ENCODE results near the gene LRP3. TPM values are rescaled to one million over a fixed set of nuclear protein-coding genes. Genes with fewer than 3 reads are reported as not detected.

LRP3 gene
- total and polyA plus RNA-seq, 2 donors (not counting 1 experiment from before 2014, with no cell fraction given), result 0.10 TPM; not detected in 1

- Mint-ChIP-seq H3K9me3 (ENCODE audit: insufficient read depth) (peaks cover 6% of the 10 kb centered on the region), H3K27ac (no peak overlapping the region), H3K27me3 (peaks cover 24% of the 10 kb centered on the region), H3K4me3 (no peak overlapping the region), H3K4me1 (peaks cover 6% of the 10 kb centered on the region)
- no peak overlapping the region for H2AFZ ChIP-seq (ENCODE audit: insufficient read depth, low read depth, low read length, poor library complexity, severe bottlenecking)
- H3K36me3 ChIP-seq (replicated peaks in 1 of 2; ENCODE audit: control extremely low read depth in 1 of 2, control insufficient read depth in 1 of 2, extremely low read depth in 1 of 2, insufficient read depth in 2 of 2, low read length in 1 of 2), result no peaks in the 10 kb centered on the region
- POLR2A ChIA-PET, result no interaction called here
- no peak for ATAC-seq (ENCODE audit: low read depth)
- CTCF ChIA-PET, result interaction anchor here (2.2 to 14.9 kb wide), 2 partner anchors 89 to 174 kb away, joined by 6 to 211 read pairs; no protein-coding TSS in a partner anchor
- H4K20me1 ChIP-seq (ENCODE audit: control insufficient read depth, insufficient read depth, low read length, poor library complexity, severe bottlenecking), result no peaks in the 10 kb centered on the region
- no peak overlapping the region for H3K9ac ChIP-seq (ENCODE audit: low read length)
- H3K4me3 ChIP-seq (ENCODE audit: control extremely low read depth in 1 of 5, extremely low read depth in 1 of 5, insufficient read depth in 1 of 5, low read depth in 2 of 5, low read length in 4 of 5), result no peak overlapping the region
- no peak overlapping the region for H3K4me2 ChIP-seq (replicated peaks; ENCODE audit: low read depth, low read length, poor library complexity, severe bottlenecking)
- H3K79me2 ChIP-seq (ENCODE audit: control insufficient read depth, insufficient read depth, low read length), result no peaks in the 10 kb centered on the region
- H3K9me3 ChIP-seq (ENCODE audit: control extremely low read depth in 1 of 3, control insufficient read depth in 2 of 3, insufficient read depth in 1 of 3, low read length in 2 of 3), result peaks cover 2 to 8% (median 6%) of the 10 kb centered on the region in 3 donors
- WGBS (ENCODE audit: insufficient coverage), result 97% methylated on average over 9 of the region's 9 CpGs
- peaks cover 0 to 6% of the 10 kb centered on the region in 2 donors for H3K4me1 ChIP-seq (ENCODE audit: control insufficient read depth in 2 of 2, insufficient read depth in 2 of 2, low read length in 2 of 2)
- peaks cover 0 to 6% (median 2%) of the 10 kb centered on the region in 4 experiments for H3K27me3 ChIP-seq (replicated peaks in 1 of 4; ENCODE audit: control extremely low read depth in 1 of 4, control insufficient read depth in 3 of 4, insufficient read depth in 4 of 4, low read length in 3 of 4)
- DNase-seq, result no peak
- no peak overlapping the region for H3K27ac ChIP-seq (ENCODE audit: low read length in 2 of 2)
- intact Hi-C loops (cut with micrococcal nuclease), result loop anchor here (10.0 kb wide), 1 partner anchor 1482 kb away; no protein-coding TSS in a partner anchor
- TF ChIP-seq EZH2 (IDR thresholded peaks at IDR 0.05; ENCODE audit: borderline replicate concordance, insufficient read depth, low read depth, low read length, poor library complexity, severe bottlenecking), result no peak
- no peak for TF ChIP-seq CTCF (IDR thresholded peaks at IDR 0.05)
These were observed 39.1 kb downstream of the LRP3 start for GRCh38 chr19:33233056-33233873.

GRCh38 chr19:33234092-33234491 is 40.0 kb downstream of the LRP3 start:
- peaks cover 0 to 5% (median 0%) of the 10 kb centered on the region in 4 experiments for H3K27me3 ChIP-seq (replicated peaks in 1 of 4; ENCODE audit: control extremely low read depth in 1 of 4, control insufficient read depth in 3 of 4, insufficient read depth in 4 of 4, low read length in 3 of 4)
- intact Hi-C loops (cut with micrococcal nuclease), result loop anchor here (10.0 kb wide), 1 partner anchor 1481 kb away; no protein-coding TSS in a partner anchor
- Mint-ChIP-seq H3K27ac (no peak overlapping the region), H3K4me1 (peaks cover 6% of the 10 kb centered on the region), H3K9me3 (ENCODE audit: insufficient read depth) (no peaks in the 10 kb centered on the region), H3K27me3 (peaks cover 18% of the 10 kb centered on the region), H3K4me3 (no peak overlapping the region)
- H3K36me3 ChIP-seq (replicated peaks in 1 of 2; ENCODE audit: control extremely low read depth in 1 of 2, control insufficient read depth in 1 of 2, extremely low read depth in 1 of 2, insufficient read depth in 2 of 2, low read length in 1 of 2), result no peaks in the 10 kb centered on the region
- WGBS (ENCODE audit: insufficient coverage), result 95% methylated on average over 4 of the region's 8 CpGs
- ATAC-seq (ENCODE audit: low read depth) (no peak), DNase-seq (no peak)
- TF ChIP-seq EZH2 (IDR thresholded peaks at IDR 0.05; ENCODE audit: borderline replicate concordance, insufficient read depth, low read depth, low read length, poor library complexity, severe bottlenecking), result no peak
- TF ChIP-seq CTCF (IDR thresholded peaks at IDR 0.05), result no peak
- CTCF ChIA-PET, result interaction anchor here (2.2 to 14.9 kb wide), 2 partner anchors 90 to 173 kb away, joined by 6 to 211 read pairs; no protein-coding TSS in a partner anchor
- no peaks in the 10 kb centered on the region for H3K79me2 ChIP-seq (ENCODE audit: control insufficient read depth, insufficient read depth, low read length)
- H3K4me2 ChIP-seq (replicated peaks; ENCODE audit: low read depth, low read length, poor library complexity, severe bottlenecking), result no peak overlapping the region
- H3K9ac ChIP-seq (ENCODE audit: low read length), result no peak overlapping the region
- POLR2A ChIA-PET, result no interaction called here
- peaks cover 0 to 6% (median 0%) of the 10 kb centered on the region in 3 donors for H3K9me3 ChIP-seq (ENCODE audit: control extremely low read depth in 1 of 3, control insufficient read depth in 2 of 3, insufficient read depth in 1 of 3, low read length in 2 of 3)
- H4K20me1 ChIP-seq (ENCODE audit: control insufficient read depth, insufficient read depth, low read length, poor library complexity, severe bottlenecking), result no peaks in the 10 kb centered on the region
- H2AFZ ChIP-seq (ENCODE audit: insufficient read depth, low read depth, low read length, poor library complexity, severe bottlenecking), result no peak overlapping the region
- peaks cover 0 to 6% of the 10 kb centered on the region in 2 donors for H3K4me1 ChIP-seq (ENCODE audit: control insufficient read depth in 2 of 2, insufficient read depth in 2 of 2, low read length in 2 of 2)
- no peak overlapping the region for H3K4me3 ChIP-seq (ENCODE audit: control extremely low read depth in 1 of 5, extremely low read depth in 1 of 5, insufficient read depth in 1 of 5, low read depth in 2 of 5, low read length in 4 of 5)
- H3K27ac ChIP-seq (ENCODE audit: low read length in 2 of 2), result no peak overlapping the region

All from B cell (primary cell).